AG20443 (cell line): Measurements from ENCODE around the gene XRCC4.
"Not testable (repeated sequence)": the region's sequence is repeated elsewhere in the genome, so short reads cannot be mapped to it uniquely, and the experiment has no call there.

Experiments used
- DNase-seq: peaks from one replicate; pipeline ENCODE4 v3.0.0; 2012; ENCODE audit warnings: low spot score, mixed read lengths

Gene XRCC4

DNA sequence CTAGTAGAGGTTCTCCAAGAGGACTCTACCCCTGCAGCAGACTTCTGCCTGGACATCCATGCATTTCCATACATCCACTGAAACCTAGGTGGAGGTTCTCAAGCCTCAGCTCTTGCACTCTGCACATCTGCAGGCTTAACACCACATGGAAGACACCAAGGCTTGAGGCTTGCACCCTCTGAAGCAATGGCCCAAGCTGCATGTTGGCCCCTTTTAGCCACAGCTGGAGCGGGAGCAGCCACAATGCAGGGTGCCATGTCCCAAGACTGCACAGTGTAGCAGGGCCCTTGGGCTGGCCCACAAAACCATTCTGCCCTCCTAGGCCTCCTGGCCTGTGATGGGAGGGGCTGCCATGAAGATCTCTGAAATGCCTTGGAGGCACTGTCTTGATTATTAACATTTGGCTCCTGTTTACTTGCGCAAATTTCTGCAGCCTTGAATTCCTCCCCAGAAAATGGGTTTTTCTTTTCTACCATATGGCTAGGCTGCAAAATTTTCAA, 271.0 kb downstream of the XRCC4 start:
- DNase-seq: no peak

DNA sequence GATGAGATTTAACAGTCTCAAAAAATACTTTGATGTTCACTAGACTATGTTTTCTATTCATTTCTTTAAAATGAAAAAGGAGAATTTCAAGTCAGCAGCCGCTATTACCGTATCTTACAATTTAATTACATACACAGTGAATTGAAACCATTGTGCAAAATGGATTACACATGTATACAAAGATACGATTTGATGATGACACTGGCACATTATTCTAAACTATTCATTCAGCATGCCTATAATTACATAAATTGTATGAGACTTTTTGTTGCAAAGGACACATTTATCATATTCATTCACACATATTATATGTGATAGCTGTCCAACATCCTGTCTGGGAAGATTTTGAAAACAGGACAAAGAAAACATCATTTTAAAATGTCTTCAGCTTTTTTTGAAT, 275.9 kb downstream of the XRCC4 start:
- no peak for DNase-seq

DNA sequence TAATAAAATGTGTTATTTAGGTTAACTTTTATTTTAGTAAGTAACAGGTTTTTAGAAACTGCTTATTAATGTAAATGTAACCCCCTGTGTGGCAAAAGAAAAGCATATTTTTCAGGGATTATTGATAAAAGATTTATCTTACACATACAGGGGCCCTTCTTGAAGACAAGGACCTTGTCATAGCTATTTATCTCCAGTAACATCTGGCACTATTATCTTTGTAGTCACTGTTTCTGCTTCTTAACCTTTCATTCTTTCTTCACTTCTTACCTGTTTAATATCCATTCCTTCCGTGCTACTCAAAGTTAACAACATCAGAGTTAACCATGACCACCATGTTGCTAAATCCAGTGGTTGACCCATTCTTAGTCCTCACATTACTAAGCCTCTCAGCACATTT, 276.4 kb downstream of the XRCC4 start:
- no peak for DNase-seq

DNA sequence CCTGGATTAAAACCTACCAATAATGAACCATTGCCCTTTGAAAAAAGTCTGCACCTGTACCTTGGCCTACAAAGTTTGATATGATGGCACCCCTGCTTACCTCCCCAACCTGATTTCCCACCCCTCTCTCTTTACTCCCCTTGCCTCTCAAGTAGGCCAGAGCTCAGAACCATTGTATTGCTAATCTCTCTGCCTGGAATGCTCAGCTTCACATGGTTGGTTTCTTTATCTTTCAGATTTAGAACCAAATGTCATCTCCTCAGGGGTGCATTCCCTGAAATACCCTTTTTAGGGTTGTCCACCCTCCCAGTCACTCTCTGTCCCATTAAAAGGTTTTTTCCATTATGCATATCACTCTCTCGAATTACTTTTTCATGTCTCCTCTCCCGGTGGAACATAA, 277.6 kb downstream of the XRCC4 start:
- DNase-seq: no peak

DNA sequence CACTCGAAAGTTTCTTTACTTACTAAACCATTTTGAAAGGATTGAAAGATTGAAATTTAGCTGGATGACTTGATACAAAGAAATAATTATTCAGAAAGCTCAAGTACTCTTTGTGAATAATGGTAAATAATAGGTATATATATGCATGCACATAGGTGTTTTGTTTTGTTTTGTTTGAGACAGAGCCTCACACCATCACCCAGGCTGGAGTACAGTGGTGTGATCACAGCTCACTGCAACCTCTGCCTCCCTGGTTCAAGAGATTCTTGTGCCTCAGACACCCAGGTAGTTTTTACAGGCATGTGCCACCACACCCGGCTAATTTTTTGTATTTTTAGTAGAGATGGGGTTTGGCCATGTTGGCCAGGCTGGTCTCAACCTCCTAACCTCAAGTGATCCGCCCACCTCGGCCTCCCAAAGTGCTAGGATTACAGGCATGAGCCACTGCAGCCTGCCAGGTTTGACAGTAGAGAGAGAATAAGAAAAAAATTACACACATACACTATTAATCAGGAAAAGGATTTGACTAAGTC, 278.2 kb downstream of the XRCC4 start:
- DNase-seq: not testable (repeated sequence)

DNA sequence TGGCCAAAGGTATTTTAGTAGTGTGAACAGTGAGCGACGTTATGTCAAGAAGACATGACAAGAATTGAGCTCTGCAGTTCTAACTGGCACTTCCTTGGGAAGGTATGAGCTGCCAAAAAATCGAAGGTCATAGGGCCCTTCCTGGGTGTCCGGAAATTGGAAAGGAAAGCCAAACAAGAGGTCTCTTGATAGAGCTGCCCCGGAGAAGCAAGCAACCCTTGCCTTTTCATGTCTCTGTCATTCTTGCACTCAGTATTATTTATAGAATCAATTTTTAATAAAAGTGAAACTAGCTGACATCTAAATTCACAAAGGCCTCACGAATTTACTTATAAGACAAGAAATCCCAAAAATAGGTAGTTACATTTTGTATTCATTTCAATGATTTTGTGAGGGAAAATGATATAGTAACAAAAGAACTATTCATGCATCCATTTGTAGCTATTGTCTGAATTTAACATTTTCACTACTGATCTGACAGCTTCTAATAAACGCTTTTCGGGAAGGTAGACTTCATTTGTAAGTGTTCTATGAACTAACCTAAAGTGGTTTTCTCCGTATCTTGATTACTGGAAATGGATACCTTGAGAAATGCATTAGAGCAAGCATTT, 280.4 kb downstream of the XRCC4 start:
- no peak for DNase-seq

DNA sequence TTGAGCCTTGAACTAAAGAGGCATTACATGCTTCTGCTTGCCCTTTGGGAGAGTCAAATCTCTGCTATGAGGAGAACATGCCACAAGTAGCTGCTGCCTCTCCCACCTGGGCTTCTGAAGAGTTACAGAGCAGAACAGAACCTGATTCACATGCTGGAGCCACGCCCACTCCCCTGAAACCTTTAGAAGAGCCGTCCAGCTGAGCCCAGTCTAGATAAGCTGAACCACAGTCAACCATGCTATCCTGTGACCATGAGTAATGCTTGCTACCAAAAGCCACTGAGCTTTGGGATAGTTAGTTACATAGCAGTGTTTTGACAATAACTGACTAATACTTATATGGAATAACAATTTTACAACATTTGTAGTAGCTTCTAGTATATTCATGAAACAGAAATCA, 283.2 kb downstream of the XRCC4 start:
- DNase-seq: no peak

DNA sequence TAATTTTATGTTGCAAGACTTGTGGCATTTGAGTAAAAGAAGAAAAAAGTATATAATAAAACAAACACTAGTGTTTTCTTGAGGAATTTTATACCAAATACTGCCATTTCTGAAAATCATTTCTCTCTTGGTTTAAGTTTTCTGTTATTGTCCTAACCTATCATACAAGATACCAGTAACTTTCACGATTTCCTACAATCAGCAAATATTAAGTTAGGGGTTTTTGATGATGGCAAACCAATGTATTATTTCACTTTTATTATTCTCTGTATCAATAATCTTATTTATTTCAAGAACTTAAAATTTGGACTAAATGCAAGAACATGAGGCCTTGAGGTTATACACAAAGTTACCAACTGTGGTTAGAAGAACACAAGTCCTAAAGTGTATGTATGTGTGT, 285.2 kb downstream of the XRCC4 start:
- no peak for DNase-seq

DNA sequence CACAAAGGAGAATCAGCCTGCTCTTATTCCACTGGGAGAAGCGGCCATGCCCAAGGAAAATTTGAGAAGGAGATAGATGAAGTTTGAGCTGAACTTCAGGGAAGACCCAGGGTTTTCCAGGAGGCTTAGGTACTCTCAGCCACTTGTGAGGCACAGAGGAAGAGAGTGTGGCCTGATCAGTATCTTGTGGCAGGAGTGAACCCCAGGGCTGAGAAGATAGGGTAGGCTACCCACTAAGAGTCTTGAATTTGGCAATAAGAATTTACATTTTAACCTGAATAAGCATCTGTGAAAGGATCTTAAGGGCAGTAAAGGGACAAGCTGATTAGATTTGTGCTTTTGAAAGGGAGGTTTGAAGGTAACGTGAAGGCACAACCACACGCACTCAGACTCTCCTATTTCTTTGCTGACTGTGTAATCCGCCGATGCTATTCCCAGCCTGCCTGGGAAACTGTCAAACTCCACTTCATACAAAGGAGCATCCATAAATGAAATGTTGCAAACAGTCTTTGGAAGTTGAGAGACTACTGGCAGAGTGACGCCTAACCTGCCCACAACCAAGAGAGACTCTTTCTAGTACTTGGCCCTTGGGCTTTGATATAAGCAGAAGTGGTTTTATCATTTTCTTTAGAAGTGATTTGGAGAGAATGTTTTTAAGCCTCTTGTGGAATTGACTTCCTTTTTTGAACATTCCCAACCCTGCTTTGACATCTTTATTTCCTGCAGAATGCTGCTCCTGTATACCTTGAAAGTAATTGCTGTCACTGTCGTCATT, 286.0 kb downstream of the XRCC4 start:
- no peak for DNase-seq

DNA sequence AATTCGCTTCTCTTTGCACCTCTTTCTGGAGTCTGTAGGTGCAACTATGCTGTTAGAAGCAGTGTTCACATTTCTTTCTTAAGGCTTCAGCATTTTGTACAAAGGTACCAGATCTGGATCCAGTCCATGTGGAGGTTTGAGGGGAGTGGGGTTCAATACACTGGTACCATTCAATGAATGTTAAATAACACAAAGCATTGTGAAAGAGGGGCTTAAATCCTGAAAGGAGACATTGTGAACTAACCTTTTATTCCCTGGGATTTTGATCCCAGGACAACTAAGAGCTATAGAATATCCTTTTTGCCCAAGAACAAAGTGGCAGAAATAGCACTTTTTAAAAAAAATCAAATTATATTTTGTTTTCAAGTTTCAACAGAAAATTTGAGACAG, 286.5 kb downstream of the XRCC4 start:
- DNase-seq: no peak

DNA sequence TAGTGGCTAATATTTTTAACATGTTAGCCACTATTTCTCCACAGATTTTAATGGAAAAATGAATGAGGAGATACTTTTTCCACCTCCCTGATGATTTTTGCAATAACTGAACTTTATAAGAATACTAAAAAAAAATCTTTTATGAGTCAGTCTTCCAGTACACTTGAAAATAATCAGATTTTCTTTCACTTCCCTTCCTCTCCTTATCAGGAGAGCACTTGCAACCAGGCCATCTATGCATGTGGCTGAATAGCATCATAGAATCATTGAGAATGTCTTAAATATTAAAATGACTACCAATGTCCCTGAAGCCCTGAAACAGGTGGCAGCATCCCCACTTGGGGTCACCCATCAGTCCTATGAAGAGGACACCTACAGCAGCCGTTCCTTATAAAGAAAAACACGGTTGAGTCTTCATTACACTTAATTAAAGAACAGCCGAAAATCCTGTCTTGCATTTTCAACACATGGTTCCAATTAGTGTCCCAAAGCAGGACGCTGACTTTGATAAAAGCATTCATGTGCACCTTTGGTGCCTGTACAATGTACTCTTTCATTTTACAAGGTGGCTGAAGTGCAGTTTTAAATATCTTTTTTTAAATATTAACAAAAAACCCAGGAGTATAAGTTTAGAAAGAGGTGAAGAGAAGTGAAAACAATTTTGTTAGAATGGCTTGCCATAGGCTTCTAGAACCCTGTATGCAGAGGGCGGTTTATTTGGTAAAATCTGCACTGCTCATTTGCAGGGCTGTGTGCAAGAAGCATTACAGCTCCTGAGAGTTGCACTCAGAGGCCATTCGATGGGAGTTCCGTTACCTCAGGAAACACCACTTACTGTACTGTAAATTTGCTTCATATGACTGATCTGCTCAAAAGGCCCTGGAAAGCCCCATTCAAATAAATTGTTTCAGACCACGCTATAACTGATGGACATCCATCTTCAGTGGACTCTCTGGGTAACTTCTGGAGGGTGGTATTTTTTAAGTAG, 287.3 kb downstream of the XRCC4 start:
- DNase-seq: no peak

DNA sequence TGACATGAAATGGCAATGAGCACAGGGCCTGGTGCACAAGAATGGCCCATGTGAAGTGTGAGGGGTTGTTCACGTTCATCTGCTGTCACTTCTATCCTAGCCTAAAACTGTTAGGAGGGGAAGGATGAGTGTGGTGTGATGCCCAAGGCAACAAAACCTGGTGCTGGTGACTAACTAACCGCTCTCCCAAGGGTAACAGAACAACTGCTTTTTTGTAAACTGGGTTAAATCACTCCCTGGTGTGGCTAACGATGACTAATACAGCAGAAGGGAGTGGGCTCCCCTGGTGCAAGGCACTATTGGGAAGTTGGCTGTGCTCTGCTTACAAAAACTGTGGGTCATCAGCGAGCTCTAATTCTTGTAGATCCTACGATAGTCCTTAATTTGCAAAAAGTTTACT, 291.0 kb downstream of the XRCC4 start:
- DNase-seq: peak; percentile 85

DNA sequence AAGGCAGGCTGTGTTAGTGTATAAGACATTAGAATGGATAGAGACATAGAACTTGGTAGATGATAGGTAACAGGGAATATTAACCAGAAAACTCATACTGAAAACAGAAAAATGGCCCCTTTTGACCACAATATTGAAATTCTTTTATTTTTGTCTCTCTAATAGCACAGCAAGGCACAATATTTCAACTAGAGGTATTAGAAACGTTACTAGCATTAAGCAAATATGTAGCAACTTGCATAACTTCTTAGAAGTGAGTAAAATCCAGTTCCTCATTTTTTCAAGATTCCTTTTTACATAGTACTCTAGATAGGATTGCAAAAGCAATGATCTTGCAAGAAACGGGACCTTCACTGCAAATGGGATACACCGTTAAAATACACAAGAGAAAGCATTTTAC, 291.5 kb downstream of the XRCC4 start:
- peak; percentile 8 for DNase-seq

DNA sequence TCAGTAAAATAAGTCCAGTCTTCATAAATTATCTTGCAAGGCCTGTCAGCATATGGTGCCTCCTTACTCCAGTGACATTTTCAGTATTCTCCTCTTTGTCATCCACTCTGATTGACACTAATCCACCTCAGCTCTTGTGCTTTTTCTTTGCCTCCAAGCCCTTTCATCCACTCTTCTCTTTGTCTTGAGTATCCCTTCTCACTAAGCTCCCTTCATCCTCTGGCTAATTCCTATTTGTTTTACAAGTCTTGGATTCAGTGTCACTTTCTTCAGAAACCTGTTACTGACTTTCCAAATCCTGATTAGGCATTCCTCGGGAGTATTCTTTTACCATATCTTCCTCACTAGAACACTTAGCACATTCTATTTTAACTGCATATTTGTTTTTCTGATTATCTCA, 293.6 kb downstream of the XRCC4 start:
- no peak for DNase-seq

DNA sequence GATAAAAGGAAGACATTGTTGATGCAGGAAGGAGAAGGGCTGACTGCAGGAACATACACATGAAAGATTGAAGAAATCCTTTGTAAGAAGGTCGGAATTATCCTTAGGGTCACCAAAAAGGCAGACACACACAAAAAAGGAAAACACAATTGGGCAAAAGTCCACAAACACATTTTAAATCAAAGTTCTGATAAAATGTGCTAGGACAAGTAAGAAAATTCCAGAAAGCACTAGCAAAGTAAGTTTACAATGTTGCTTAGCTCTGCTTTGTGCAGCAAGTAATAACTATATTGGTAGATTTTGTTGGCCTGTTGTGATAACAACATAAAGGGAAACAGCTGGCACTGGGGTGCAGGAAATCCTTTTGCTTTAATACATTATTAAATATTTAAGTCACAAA, 294.4 kb downstream of the XRCC4 start:
- no peak for DNase-seq

DNA sequence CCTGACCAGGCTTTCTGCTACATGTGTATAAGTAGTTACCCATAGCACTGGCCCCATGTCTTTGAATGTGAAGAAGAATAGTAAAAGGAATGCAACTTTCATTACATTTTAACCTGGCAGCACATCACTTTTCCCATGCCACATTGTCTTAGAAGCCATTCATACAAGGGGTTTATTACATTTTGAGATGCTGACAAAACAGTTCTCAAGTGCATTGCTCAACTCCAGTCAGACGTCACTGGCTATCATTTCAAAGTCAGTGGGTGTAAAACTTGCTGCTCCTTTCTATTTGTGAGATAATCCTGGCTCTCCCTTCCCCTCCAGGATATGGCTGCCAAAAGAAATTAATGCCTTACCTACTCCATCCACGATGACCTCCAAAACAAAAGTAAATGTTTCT, 297.2 kb downstream of the XRCC4 start:
- peak; percentile 9 for DNase-seq

DNA sequence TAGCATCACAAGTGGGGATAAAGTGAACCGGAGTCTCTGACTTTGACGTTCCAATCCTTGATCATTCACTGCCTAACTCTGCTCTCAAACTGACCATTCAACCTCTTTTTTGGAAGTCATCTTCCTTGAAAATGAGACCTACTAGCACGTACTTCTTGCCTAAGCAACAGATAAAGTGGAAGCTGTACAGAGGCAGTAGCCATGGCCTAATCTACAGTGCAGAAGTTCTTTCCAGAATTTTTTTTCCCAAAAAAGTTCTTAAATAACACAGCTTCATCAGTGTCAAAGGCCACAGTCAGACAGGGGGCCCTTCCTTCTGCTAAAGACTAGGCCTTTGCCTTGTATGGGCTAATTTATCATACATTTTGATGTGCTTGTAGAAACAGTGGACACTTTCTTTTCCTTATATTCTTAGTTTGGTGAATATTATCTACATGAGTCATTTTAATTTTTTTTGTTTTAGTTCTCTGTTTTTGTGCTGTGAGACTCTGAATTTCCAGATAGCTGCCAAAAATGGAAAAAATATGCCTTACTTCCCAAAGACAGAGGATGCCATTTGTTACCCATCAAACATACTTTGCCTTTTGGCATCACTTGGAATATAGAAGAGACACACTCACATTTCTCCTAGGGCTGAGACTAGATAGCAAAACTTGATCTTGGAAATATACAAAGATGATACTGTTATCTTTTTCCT, 297.9 kb downstream of the XRCC4 start:
- DNase-seq: peak; percentile 13

DNA sequence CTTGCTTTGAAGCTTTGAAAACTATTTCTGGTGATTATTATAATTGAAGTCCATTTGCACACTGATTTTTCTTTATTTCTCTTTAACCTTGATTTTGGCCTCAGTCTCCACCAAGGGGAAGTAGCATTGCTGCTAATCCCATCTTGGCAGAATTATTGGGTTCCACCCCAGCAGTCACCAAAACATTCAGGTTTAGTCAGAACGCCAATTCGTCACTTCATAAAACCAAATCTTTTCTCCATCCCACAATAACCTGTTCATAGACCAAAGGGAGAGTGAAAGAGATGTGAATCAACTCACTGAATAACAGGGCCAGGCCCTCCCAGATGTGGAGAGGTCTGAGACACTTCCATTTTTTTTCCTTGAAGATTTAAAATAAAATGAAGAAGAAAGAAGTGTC, 299.1 kb downstream of the XRCC4 start:
- no peak for DNase-seq

DNA sequence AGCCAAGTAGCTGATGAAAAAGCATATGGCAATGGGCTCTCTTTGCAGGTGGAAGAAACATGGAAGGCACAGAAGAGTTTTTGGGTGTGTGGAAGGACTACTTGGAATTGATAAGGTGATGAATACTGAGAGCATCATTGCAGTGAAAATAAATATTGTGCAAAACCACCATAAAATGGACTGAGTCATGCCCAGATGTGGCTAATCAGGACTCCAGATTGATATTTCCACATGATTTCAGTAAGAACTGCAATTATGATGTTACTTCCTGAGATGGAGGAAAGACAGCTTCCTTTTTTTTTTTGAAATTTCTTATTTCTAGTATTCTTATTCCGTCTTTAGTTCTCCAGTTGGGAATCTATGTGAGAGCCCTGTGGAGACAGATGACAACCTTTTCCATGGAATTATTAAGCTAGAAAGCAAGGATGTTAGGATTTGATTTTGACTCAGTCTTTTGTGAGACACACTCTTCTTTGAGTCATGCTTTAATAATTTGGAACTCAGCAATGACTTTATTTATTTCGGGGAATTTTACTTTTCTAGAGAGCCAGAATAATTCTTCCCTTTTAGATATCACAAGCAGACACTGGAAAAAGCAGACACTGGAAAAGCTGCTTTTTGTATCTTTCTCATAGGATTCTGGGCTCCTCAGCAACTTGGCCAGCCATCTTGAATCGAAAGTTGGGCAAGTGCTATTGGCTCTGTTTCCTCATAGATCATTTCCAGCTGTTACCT, 300.0 kb downstream of the XRCC4 start:
- DNase-seq: peak; percentile 41

DNA sequence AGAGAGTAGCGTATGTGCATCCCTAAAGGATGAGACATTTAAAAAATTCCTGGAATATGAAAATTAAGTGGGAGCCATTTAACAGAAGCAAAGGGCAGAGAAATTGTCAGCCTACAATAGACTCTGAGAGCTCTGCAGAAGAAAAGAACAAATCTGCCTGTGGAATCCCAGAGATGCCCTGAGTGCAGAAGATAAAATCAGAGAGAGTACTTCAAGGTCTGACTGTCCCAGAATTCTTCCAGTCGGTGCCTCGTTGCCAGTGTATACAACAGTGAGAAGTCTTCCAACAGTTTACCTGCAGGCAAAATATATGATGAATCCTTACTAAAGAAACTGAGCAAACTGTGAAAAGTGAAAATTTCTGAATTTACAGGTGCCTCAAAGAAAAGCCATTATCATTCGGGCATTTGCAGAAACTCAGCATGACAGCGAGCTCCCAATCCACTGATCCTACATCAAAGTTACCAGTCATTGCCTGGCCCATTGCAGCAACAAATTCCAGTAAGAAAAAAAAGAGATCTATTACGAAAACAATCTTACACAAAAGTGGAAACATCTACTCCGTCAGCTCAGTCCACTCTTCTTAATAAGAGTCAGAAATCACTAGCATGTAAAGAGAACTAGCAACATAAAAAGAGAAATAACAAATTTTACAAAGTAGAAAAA, 301.4 kb downstream of the XRCC4 start:
- no peak for DNase-seq
